Stimulated activated CD4-positive, alpha-beta T cell treated with anti-CD3 and anti-CD28 coated beads, Interleukin-2, amount 100 ng/mL, for 48 hours (primary cell): ENCODE results near the gene E2F6.

Source experiments
- DNase-seq, 2 donors: peaks; one replicate each; pipeline ENCODE4 v3.0.0-alpha.2; 2020

Gene E2F6

GRCh38 chr2:11465485-11466306, at the start of gene E2F6:
TSS of gene E2F6 (minus strand) at chr2:11466161. CDS start at chr2:11465879, 282 bp downstream.
- peak; percentile 85 to 88 for DNase-seq

- no peak for DNase-seq
Observed at GRCh38 chr2:11515490-11515981, 49.6 kb upstream of the E2F6 start.

- no peak for DNase-seq
Observed at GRCh38 chr2:11514904-11515303, 48.9 kb upstream of the E2F6 start.

GRCh38 chr2:11514081-11514730, 48.2 kb upstream of the E2F6 start:
- no peak for DNase-seq

GRCh38 chr2:11513319-11513718, 47.4 kb upstream of the E2F6 start:
- DNase-seq, result no peak

GRCh38 chr2:11512431-11512830, 46.5 kb upstream of the E2F6 start:
- DNase-seq, result no peak

GRCh38 chr2:11509657-11510360, 43.8 kb upstream of the E2F6 start:
- DNase-seq, result no peak

GRCh38 chr2:11508279-11508678, 42.3 kb upstream of the E2F6 start:
- DNase-seq, result no peak

GRCh38 chr2:11507517-11507916, 41.6 kb upstream of the E2F6 start:
- DNase-seq, result no peak

- no peak for DNase-seq
Observed at GRCh38 chr2:11506611-11506969, 40.6 kb upstream of the E2F6 start.

GRCh38 chr2:11505652-11506610, 40.0 kb upstream of the E2F6 start:
- DNase-seq, result no peak

GRCh38 chr2:11503354-11503927, 37.5 kb upstream of the E2F6 start:
- no peak for DNase-seq

GRCh38 chr2:11502740-11503292, 36.9 kb upstream of the E2F6 start:
- no peak for DNase-seq

- DNase-seq, result no peak
Observed at GRCh38 chr2:11500702-11501303, 34.8 kb upstream of the E2F6 start.

GRCh38 chr2:11499081-11499743, 33.3 kb upstream of the E2F6 start:
- no peak for DNase-seq

- no peak for DNase-seq
Observed at GRCh38 chr2:11498543-11499034, 32.6 kb upstream of the E2F6 start.

GRCh38 chr2:11495844-11496681, 30.1 kb upstream of the E2F6 start:
- no peak for DNase-seq

GRCh38 chr2:11494310-11494709, 28.3 kb upstream of the E2F6 start:
- no peak for DNase-seq

GRCh38 chr2:11493282-11493681, 27.3 kb upstream of the E2F6 start:
- no peak for DNase-seq

- no peak for DNase-seq
Observed at GRCh38 chr2:11492720-11493119, 26.8 kb upstream of the E2F6 start.
